Stimulated activated CD4-positive, alpha-beta T cell treated with anti-CD3 and anti-CD28 coated beads, Interleukin-1b, Interleukin-23, amount 100 ng/mL, for 24 hours (primary cell): ENCODE results near the gene PTTG2.
"Not testable (repeated sequence)": the region's sequence is repeated elsewhere in the genome, so short reads cannot be mapped to it uniquely, and the experiment has no call there.

Experiments
- DNase-seq, 4 experiments: peaks; one replicate each; pipeline ENCODE4 v3.0.0-alpha.2; 2020; ENCODE audit warnings: low read depth in 4 of 4, low spot score in 1 of 4

PTTG2 gene

GRCh38 chr4:37960098-37960497 is at the start of gene PTTG2:
Gene PTTG2 (plus strand): TSS chr4:37960398. CDS start chr4:37960435, 37 bp downstream.
- DNase-seq: no peak

GRCh38 chr4:37914539-37914938 is 45.7 kb upstream of the PTTG2 start:
- DNase-seq: no peak

- DNase-seq: no peak
Measured at GRCh38 chr4:37917388-37917787, 42.8 kb upstream of the PTTG2 start.

- no peak for DNase-seq
Measured at GRCh38 chr4:37918653-37919052, 41.5 kb upstream of the PTTG2 start.

GRCh38 chr4:37922328-37922727 is 37.9 kb upstream of the PTTG2 start:
- DNase-seq: no peak

GRCh38 chr4:37923089-37923488 is 37.1 kb upstream of the PTTG2 start:
- not testable (repeated sequence) for DNase-seq

DNA sequence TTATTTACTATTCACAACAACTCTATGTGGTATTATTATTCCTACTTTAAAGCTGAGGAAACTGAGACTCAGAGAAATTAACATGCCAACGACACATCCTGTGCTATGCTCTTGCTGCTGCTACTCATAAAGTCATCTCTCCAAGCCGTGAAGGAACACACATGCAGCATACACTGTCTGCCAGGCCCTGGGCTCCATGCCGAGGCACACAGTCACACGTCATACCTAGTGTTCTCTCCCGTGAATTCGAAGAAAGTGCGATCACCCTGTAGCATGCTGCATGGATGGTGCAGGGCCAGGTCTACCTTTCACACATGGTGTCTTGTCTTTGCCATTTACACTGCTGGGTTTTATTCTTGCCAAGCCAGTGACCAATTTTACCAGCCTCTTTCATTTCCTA is 35.3 kb upstream of the PTTG2 start:
- DNase-seq: no peak

GRCh38 chr4:37927434-37927833 is 32.8 kb upstream of the PTTG2 start:
- DNase-seq: no peak

GRCh38 chr4:37928426-37929416 is 31.5 kb upstream of the PTTG2 start:
- no peak for DNase-seq

- no peak for DNase-seq
Measured at GRCh38 chr4:37934096-37934495, 26.1 kb upstream of the PTTG2 start.

GRCh38 chr4:37934609-37935008 is 25.6 kb upstream of the PTTG2 start:
- DNase-seq: no peak

GRCh38 chr4:37935026-37935425 is 25.2 kb upstream of the PTTG2 start:
- DNase-seq: no peak

DNA sequence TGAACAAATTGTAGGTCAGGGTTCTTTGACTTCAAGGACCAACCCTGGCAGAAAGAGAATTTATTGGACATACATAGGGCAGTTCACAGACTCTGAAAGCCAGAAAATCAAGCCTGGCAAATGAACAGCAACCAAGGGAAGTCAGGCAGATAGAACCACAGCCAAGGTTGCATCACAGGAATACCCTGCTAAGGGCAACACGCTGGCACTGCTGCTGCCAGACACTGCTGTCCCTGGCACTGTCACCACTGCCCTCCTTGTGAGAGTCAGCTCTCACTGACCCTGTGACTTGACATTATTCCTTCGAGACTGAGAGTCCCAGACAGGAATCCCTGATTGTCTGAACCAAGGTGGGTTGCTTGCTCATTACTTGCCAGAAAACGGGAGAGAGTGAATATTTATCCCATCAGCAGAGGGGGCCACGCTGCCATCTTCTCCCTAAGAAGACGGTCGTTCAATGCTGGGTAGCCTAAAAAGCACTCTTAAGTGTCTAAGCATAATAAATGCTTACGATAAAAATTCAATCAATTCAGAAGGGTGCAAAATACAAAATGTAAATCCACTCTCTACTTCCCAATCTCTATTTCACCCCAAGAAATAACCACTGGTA is 23.2 kb upstream of the PTTG2 start:
- no peak for DNase-seq

DNA sequence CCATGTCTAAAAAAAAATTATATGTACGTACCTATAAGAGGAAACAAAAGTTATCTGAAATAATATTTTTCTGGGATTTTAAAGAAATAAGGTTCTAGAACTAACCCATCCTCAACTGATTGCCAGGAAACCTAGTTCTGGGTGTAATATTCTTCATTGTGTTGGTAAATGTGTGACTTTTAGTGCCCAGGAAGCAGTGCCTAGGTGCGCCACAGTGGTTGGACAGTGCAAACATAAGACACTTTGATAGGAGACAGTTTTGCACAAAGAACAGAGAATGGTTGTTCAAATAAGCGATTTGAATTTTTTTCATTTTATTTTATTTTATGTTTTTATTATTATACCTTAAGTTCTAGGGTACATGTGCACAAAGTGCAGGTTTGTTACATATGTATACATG is 22.0 kb upstream of the PTTG2 start:
- DNase-seq: no peak

DNA sequence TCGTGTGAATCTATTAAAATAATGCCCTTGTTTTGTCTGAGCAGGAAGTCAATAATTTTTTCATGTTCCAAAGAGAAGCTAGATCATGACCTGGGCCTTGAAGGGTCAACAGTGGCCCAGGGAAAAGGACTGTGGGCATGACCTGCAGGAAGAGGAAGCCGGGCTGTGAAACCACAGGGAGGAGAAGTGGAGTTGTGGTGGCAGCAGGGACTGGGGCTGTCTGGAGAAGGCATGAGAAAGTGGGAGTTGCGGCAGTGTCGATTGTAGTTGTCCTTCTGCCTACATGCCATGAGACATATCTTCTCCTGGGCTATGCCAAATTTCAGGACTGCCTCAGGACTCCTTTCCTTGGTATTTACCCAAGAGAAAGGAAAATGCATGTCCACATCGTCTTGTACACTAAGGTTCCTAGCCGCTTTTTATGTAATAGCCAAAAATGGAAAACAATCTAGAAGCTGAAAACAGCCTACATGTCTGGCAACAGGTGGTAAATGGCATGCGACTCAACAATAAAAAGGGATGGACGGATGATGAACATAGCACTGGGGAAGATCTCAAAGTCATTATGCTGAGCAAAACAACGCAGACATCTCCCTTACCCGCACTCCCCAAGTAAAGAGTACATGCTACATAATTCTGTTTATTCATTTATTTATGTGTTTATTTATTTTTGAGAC is 13.6 kb upstream of the PTTG2 start:
- no peak for DNase-seq

DNA sequence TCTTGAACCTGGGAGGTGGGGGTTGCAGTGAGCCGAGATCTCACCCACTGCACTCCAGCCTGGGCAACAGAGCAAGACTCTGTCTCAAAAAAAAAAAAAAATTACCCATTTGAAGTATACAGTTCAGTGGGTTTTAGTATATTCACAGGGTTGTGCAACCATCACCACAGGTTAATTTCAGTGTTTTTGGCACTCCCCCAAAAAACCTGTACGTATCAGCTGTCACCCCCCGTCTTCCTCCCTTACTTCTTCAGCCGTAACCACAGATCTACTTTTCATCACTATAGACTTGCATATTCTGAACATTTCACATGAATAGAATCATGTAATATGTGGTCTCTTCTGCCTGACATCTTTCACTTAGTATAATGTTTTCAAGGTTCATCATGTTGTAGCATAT is 11.7 kb upstream of the PTTG2 start:
- no peak for DNase-seq

DNA sequence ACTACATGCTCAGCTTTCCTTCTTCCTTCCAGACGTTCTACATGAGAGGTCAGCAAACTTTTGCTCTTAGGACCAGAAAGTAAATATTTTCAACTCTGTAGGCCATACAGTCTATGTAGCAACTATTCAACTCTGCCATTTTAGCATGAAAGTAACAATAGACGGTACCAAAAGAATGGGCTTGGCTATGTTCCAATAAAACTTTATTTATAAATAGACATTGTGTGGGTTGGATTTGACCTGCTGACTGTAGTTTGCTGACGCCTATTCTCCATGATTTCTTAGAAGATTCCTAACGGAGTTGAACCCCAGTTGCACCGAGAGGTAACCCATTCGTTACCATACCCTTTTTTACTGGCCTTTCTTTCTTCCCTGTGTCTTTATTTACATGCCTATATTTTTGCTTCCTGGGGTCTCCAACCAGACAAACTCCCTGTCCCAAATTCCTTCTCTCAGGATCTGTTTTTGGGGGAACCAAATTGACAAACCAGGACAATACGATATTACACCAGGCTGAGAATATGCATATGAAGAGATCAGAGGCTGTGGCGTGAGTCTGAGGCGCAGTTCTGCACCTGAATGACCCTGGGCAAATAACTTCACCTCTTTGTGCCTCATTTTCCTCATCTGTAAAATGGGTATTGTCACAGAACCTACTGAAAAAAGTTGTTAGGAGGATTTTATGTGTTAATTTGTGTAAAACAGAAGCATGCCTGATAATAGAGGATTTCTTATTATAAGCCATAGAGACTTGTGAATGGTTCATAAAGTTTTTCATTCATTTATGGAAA is 10.4 kb upstream of the PTTG2 start:
- no peak for DNase-seq

GRCh38 chr4:37951461-37952352 is 8.5 kb upstream of the PTTG2 start:
- DNase-seq: no peak

DNA sequence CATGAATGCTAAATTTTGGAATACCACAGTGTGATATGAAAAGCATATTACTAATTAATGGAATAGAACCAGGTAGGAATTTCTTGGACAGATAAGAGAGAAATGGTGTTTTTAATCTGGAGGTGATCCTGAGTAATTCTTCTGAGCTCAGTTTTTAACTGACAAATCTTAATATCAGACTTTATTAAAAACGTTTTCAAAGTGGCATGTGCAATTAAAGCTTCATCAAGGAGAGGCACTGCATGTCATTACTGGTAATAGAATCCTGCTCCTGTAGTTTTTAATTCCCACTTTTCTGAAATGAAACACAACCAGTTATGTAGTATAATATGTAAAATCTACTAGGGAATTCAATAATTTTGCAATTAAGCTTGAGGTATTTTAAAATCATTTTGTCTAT is 7.0 kb upstream of the PTTG2 start:
- no peak for DNase-seq
